Measurements from ENCODE around the gene ADGRA1.
"Not testable (repeated sequence)": the region's sequence is repeated elsewhere in the genome, so short reads cannot be mapped to it uniquely, and the experiment has no call there.

DNA sequence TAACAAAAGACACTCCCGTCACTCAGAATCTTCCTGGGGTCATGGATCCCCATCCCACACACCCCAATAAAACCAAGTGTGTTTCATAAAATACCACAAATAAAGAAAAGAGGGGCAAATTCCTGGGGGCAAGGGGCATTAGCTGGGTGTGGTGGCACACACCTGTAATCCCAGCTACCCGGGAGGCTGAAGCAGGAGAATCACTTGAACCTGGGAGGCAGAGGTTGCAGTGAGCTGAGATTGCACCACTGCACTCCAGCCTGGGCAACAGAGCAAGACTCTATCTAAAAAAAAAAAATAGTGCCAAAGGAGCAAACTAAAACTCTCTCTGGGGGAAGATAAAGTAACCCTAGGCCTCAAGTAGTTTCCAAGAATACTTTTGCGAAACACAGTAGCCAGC, 63.3 kb downstream of the ADGRA1 start:
- TF ChIP-seq, protein P1, sequence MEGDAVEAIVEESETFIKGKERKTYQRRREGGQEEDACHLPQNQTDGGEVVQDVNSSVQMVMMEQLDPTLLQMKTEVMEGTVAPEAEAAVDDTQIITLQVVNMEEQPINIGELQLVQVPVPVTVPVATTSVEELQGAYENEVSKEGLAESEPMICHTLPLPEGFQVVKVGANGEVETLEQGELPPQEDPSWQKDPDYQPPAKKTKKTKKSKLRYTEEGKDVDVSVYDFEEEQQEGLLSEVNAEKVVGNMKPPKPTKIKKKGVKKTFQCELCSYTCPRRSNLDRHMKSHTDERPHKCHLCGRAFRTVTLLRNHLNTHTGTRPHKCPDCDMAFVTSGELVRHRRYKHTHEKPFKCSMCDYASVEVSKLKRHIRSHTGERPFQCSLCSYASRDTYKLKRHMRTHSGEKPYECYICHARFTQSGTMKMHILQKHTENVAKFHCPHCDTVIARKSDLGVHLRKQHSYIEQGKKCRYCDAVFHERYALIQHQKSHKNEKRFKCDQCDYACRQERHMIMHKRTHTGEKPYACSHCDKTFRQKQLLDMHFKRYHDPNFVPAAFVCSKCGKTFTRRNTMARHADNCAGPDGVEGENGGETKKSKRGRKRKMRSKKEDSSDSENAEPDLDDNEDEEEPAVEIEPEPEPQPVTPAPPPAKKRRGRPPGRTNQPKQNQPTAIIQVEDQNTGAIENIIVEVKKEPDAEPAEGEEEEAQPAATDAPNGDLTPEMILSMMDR (IDR thresholded peaks at IDR 0.05), result not testable (repeated sequence)
- TF ChIP-seq POLR2A, EP300 (IDR thresholded peaks at IDR 0.05): not testable (repeated sequence)
